ENCODE measurements around the gene CSNK1A1. TPM values are rescaled to one million over a fixed set of nuclear protein-coding genes. Genes with fewer than 3 reads are reported as not detected.

The CSNK1A1 gene
- total RNA-seq, 2 donors from 2014 or later = 222 to 262 TPM

- Histone ChIP-seq H3K27ac (peak overlapping the region; percentile 70 to 93), H3K4me1 (ENCODE audit: control insufficient read depth in 1 of 2, low read depth in 2 of 2) (peaks cover 20 to 36% of the 10 kb centered on the region in 2 donors), H3K9me3 (no peaks in the 10 kb centered on the region), H3K36me3 (no peaks in the 10 kb centered on the region), H3K4me3 (no peak overlapping the region), H3K27me3 (replicated peaks; ENCODE audit: insufficient read depth) (no peaks in the 10 kb centered on the region)
- no peak for DNase-seq (ENCODE audit: low spot score)
- ATAC-seq (ENCODE audit: insufficient number of reproducible peaks, low FRiP score, low read depth) = no peak
- TF ChIP-seq CTCF (IDR thresholded peaks at IDR 0.05) = no peak
Observed at GRCh38 chr5:149563466-149563865, 12.2 kb upstream of the CSNK1A1 start.

- DNase-seq (ENCODE audit: low spot score) (no peak), ATAC-seq (ENCODE audit: insufficient number of reproducible peaks, low FRiP score, low read depth) (peak; percentile 97)
- H3K4me3 ChIP-seq = peak overlapping the region; percentile 40
Observed at GRCh38 chr5:149561848-149562247, 10.6 kb upstream of the CSNK1A1 start.

GRCh38 chr5:149559706-149560105, 8.5 kb upstream of the CSNK1A1 start:
- no peaks in the 10 kb centered on the region for H3K9me3 ChIP-seq
- H3K27ac ChIP-seq = no peak overlapping the region
- H3K36me3 ChIP-seq = no peaks in the 10 kb centered on the region
- peaks cover 20 to 36% of the 10 kb centered on the region in 2 donors for H3K4me1 ChIP-seq (ENCODE audit: control insufficient read depth in 1 of 2, low read depth in 2 of 2)
- TF ChIP-seq CTCF (IDR thresholded peaks at IDR 0.05) = no peak
- DNase-seq (ENCODE audit: low spot score) (no peak), ATAC-seq (ENCODE audit: insufficient number of reproducible peaks, low FRiP score, low read depth) (no peak)
- no peaks in the 10 kb centered on the region for H3K27me3 ChIP-seq (replicated peaks; ENCODE audit: insufficient read depth)
- H3K4me3 ChIP-seq = no peak overlapping the region

More at GRCh38 chr5:149561848-149562247, 10.6 kb upstream of the CSNK1A1 start:
- peak overlapping the region; percentile 70 to 93 for H3K27ac ChIP-seq
- H3K9me3 ChIP-seq = no peaks in the 10 kb centered on the region
- TF ChIP-seq CTCF (IDR thresholded peaks at IDR 0.05) = no peak
- H3K36me3 ChIP-seq = no peaks in the 10 kb centered on the region
- no peaks in the 10 kb centered on the region for H3K27me3 ChIP-seq (replicated peaks; ENCODE audit: insufficient read depth)
- H3K4me1 ChIP-seq (ENCODE audit: control insufficient read depth in 1 of 2, low read depth in 2 of 2) = peaks cover 20 to 36% of the 10 kb centered on the region in 2 donors

- TF ChIP-seq CTCF (IDR thresholded peaks at IDR 0.05) = no peak
- Histone ChIP-seq H3K36me3 (peaks cover 4% of the 10 kb centered on the region), H3K4me1 (ENCODE audit: control insufficient read depth in 1 of 2, low read depth in 2 of 2) (peaks cover 15 to 24% of the 10 kb centered on the region in 2 donors), H3K27ac (peak overlapping the region in 1 of 2 donors; percentile 98), H3K27me3 (replicated peaks; ENCODE audit: insufficient read depth) (no peaks in the 10 kb centered on the region), H3K4me3 (no peak overlapping the region), H3K9me3 (no peaks in the 10 kb centered on the region)
- DNase-seq (ENCODE audit: low spot score) (no peak), ATAC-seq (ENCODE audit: insufficient number of reproducible peaks, low FRiP score, low read depth) (no peak)
Observed at GRCh38 chr5:149552553-149553160, 1.4 kb upstream of the CSNK1A1 start.

GRCh38 chr5:149552038-149552494, 827 bp upstream of the CSNK1A1 start:
- Histone ChIP-seq H3K27me3 (replicated peaks; ENCODE audit: insufficient read depth) (no peaks in the 10 kb centered on the region), H3K27ac (peak overlapping the region; percentile 98 to 99), H3K36me3 (peaks cover 4% of the 10 kb centered on the region), H3K4me3 (peak overlapping the region; percentile 93), H3K4me1 (ENCODE audit: control insufficient read depth in 1 of 2, low read depth in 2 of 2) (peaks cover 21 to 30% of the 10 kb centered on the region in 2 donors), H3K9me3 (no peaks in the 10 kb centered on the region)
- no peak for TF ChIP-seq CTCF (IDR thresholded peaks at IDR 0.05)
- ATAC-seq (ENCODE audit: insufficient number of reproducible peaks, low FRiP score, low read depth) = no peak
- DNase-seq (ENCODE audit: low spot score) = no peak
